Psoas muscle (tissue), 8 donors: ENCODE data around the gene SMAD7. TPM values are rescaled to one million over a fixed set of nuclear protein-coding genes. Genes with fewer than 3 reads are reported as not detected.

Experiments
- ATAC-seq, 4 donors: fragments of 200-7000 bp; cut with Tn5 transposase; one replicate each; pipeline ENCODE4 v1.9.1; 2020; ENCODE audit warnings: moderate library complexity in 3 of 4, mild to moderate bottlenecking in 2 of 4
- DNase-seq, 2 donors: peaks; one replicate each; pipeline ENCODE4 v3.0.0-alpha.2; 2020
- H3K27ac ChIP-seq: fragments of 200-600 bp; one replicate; pipeline ENCODE4 v1.8.0; 2022
- H3K27me3 ChIP-seq, 3 donors: fragments of 200-600 bp in 1 of 3; one replicate each; pipeline versions ENCODE4 v1.6.1 to v1.8.0; 2013 to 2022; ENCODE audit warnings: low read length in 2 of 3, mild to moderate bottlenecking in 2 of 3, moderate library complexity in 1 of 3; ENCODE audit not compliant: insufficient read depth in 3 of 3
- H3K36me3 ChIP-seq, 2 donors: fragments of 200-600 bp in 1 of 2; one replicate each; pipeline versions ENCODE4 v1.6.1 to v1.8.0; 2013 to 2022; ENCODE audit warnings: low read depth in 1 of 2, mild to moderate bottlenecking in 1 of 2, moderate library complexity in 1 of 2; ENCODE audit not compliant: insufficient read depth in 1 of 2
- H3K4me1 ChIP-seq: fragments of 200-600 bp; one replicate; pipeline ENCODE4 v1.8.0; 2022
- H3K4me3 ChIP-seq: fragments of 200-600 bp; one replicate; pipeline ENCODE4 v1.8.0; 2022; ENCODE audit warnings: mild to moderate bottlenecking
- H3K9me3 ChIP-seq: fragments of 200-600 bp; one replicate; pipeline ENCODE4 v1.8.0; 2022
- CTCF ChIP-seq: fragments of 200-600 bp; IDR thresholded peaks from one replicate; pipeline ENCODE4 v1.8.0; 2022; ENCODE audit warnings: antibody characterized with exemption
- WGBS, 3 donors: extraction: QIAGEN DNeasy Blood & Tissue Kit; methylation state at CpG; one replicate each; pipeline versions ENCODE4 v1.1.6 to v1.1.7; 2013; 5-methylcytosine and 5-hydroxymethylcytosine counted together
- intact Hi-C, 2 donors: fragments of 100-400 bp; cut with DNase I; formaldehyde crosslinking; loops; one replicate each; pipeline versions ENCODE4 v1.11.0 to v1.14.2; 2022
- polyA plus RNA-seq, 3 donors: library from polyadenylated mRNA; stranded (reverse); fragments of 200-250 nt; gene quantifications; one replicate each; pipeline ENCODE4 v1.2.3, GENCODE V29; 2013
- total RNA-seq, 4 donors: library from RNA; stranded (reverse); fragmentation: NEBNext Ultra II Directional in 2 of 4; extraction: Animal tissue kit (Norgen Biotek cat#: 25700) in 2 of 4; gene quantifications; one replicate each; pipeline versions ENCODE4 v1.2.1 to v1.2.4, GENCODE V29; 2021 to 2023
- donor health status: healthy with polysubstance abuse.
- donor health status: DM: no; HTN: no; CAD: no; lungs with moderate emphysema.
- donor health status: Bipolar disorder and iron deficiency.
- donor health status: healthy.
- donor health status: DM: yes; HTN: yes; CAD: no.
- donor health status: DM: no; HTN: no; CAD: no.
- donor health status: DM: no; HTN: no; CAD: no.
- donor health status: DM: yes; HTN: yes; CAD: no.

SMAD7 gene
- total and polyA plus RNA-seq, 7 donors, result 5.4 to 14.7 (median 8.4) TPM

- no peak for TF ChIP-seq CTCF
- peak overlapping the region; percentile 61 for H3K27ac ChIP-seq
- H3K36me3 ChIP-seq, result no peaks in the 10 kb centered on the region
- no peak for DNase-seq
- intact Hi-C loops, result no loop called here
- ATAC-seq, result peak in 1 of 4 donors; percentile 11
- H3K4me3 ChIP-seq, result no peak overlapping the region
- 54 to 67% (median 61%) methylated on average over 4 of the region's 4 CpGs for WGBS, 3 donors
- H3K27me3 ChIP-seq, result no peaks in the 10 kb centered on the region
- peaks cover 4% of the 10 kb centered on the region for H3K9me3 ChIP-seq
- H3K4me1 ChIP-seq, result peaks cover 11% of the 10 kb centered on the region
Measured at GRCh38 chr18:48901145-48902022, 49.4 kb downstream of the SMAD7 start.

GRCh38 chr18:48900469-48900868 lies 50.3 kb downstream of the SMAD7 start:
- no peak overlapping the region for H3K4me3 ChIP-seq
- no peak for ATAC-seq
- no peak for TF ChIP-seq CTCF
- DNase-seq, result no peak
- H3K9me3 ChIP-seq, result peaks cover 4% of the 10 kb centered on the region
- intact Hi-C loops, result no loop called here
- 89 to 96% (median 94%) methylated on average over 1 of the region's 1 CpG for WGBS, 3 donors
- no peaks in the 10 kb centered on the region for H3K36me3 ChIP-seq
- H3K27me3 ChIP-seq, result no peaks in the 10 kb centered on the region
- peaks cover 11% of the 10 kb centered on the region for H3K4me1 ChIP-seq
- H3K27ac ChIP-seq, result no peak overlapping the region

- peaks cover 11% of the 10 kb centered on the region for H3K4me1 ChIP-seq
- peaks cover 4% of the 10 kb centered on the region for H3K9me3 ChIP-seq
- DNase-seq (no peak), ATAC-seq (no peak)
- TF ChIP-seq CTCF, result no peak
- no peak overlapping the region for H3K4me3 ChIP-seq
- H3K27ac ChIP-seq, result no peak overlapping the region
- WGBS, 3 donors, result 89 to 92% (median 90%) methylated on average over 4 of the region's 4 CpGs
- H3K27me3 ChIP-seq, result no peaks in the 10 kb centered on the region
- intact Hi-C loops, result no loop called here
- H3K36me3 ChIP-seq, result no peaks in the 10 kb centered on the region
Measured at GRCh38 chr18:48899558-48900174, 51.1 kb downstream of the SMAD7 start.

- 78 to 87% (median 79%) methylated on average over 4 of the region's 4 CpGs for WGBS, 3 donors
- Histone ChIP-seq H3K4me3 (no peak overlapping the region), H3K4me1 (peaks cover 11% of the 10 kb centered on the region), H3K27ac (no peak overlapping the region), H3K36me3 (no peaks in the 10 kb centered on the region), H3K9me3 (peaks cover 4% of the 10 kb centered on the region), H3K27me3 (no peaks in the 10 kb centered on the region)
- no peak for TF ChIP-seq CTCF
- ATAC-seq, result no peak
- intact Hi-C loops, result no loop called here
- DNase-seq, result no peak
Measured at GRCh38 chr18:48898521-48898920, 52.2 kb downstream of the SMAD7 start.
